HG02610 (cell line): ENCODE measurements around the gene IDUA.
"Not testable (repeated sequence)": the region's sequence is repeated elsewhere in the genome, so short reads cannot be mapped to it uniquely, and the experiment has no call there.

ENCODE experiments used
- ATAC-seq: cut with Tn5 transposase; IDR thresholded peaks from one replicate; pipeline ENCODE4 v1.9.1; 2021; ENCODE audit warnings: mild to moderate bottlenecking, moderate library complexity; ENCODE audit not compliant: unreplicated experiment

The IDUA gene

GRCh38 chr4:999240-999863, 12.5 kb downstream of the IDUA start:
- not testable (repeated sequence) for ATAC-seq

GRCh38 chr4:999882-1000425, 13.1 kb downstream of the IDUA start:
- ATAC-seq = no peak

GRCh38 chr4:1000686-1001260, 13.9 kb downstream of the IDUA start:
- no peak for ATAC-seq

- no peak for ATAC-seq
Observed at GRCh38 chr4:1001561-1002130, 14.8 kb downstream of the IDUA start.

- ATAC-seq = no peak
Observed at GRCh38 chr4:1002131-1002630, 15.3 kb downstream of the IDUA start.

- ATAC-seq = no peak
Observed at GRCh38 chr4:1002631-1003251, 15.9 kb downstream of the IDUA start.

GRCh38 chr4:1003271-1004070, 16.6 kb downstream of the IDUA start:
- ATAC-seq = no peak

GRCh38 chr4:1004071-1004418, 17.2 kb downstream of the IDUA start:
- ATAC-seq = no peak

- no peak for ATAC-seq
Observed at GRCh38 chr4:1004557-1005485, 18.0 kb downstream of the IDUA start.

- no peak for ATAC-seq
Observed at GRCh38 chr4:1006856-1007255, 20.0 kb downstream of the IDUA start.

- ATAC-seq = no peak
Observed at GRCh38 chr4:1008840-1009541, 22.1 kb downstream of the IDUA start.

- peak; percentile 28 for ATAC-seq
Observed at GRCh38 chr4:1009542-1010394, 22.9 kb downstream of the IDUA start.

- peak; percentile 11 for ATAC-seq
Observed at GRCh38 chr4:1010395-1011021, 23.7 kb downstream of the IDUA start.

- peak; percentile 27 for ATAC-seq
Observed at GRCh38 chr4:1011022-1011665, 24.3 kb downstream of the IDUA start, which contains the start of gene FGFRL1. TSS of gene FGFRL1 (plus strand) at chr4:1011626. CDS start at chr4:1012486, 860 bp downstream.

- ATAC-seq = no peak
Observed at GRCh38 chr4:1011666-1012033, 24.8 kb downstream of the IDUA start.

GRCh38 chr4:1012034-1012739, 25.3 kb downstream of the IDUA start:
- no peak for ATAC-seq
